ENCODE results near the gene GRK7. TPM values are rescaled to one million over a fixed set of nuclear protein-coding genes. Genes with fewer than 3 reads are reported as not detected.

GRK7 gene
- total RNA-seq, 1 experiment from 2014 or later, result not detected

DNA sequence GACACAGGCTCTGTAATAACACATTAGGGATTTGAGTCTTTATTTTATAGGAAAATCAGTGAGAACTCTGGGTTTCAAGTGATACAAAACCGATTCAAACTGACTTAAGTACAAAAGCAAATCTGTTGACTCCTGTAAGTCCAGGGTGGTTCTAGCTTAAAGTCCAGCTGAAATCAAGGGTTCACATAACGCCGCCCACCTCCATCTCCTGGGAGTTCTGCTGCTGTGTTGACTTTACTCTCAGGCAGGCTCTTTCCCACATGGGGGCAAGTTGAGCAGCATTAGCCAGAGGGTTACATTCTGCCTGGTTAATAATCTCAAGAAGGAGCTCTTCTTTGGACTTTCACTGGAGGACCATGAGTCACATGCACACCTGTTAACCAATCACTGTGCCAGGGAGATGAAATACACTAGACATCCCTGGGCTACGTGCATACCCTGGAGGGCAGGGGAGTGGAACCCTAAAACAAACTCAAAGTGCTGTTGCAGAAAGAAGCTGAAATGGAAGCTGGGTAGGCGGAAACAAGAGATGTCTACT is 34.8 kb upstream of the GRK7 start:
- H3K4me3 ChIP-seq (ENCODE audit: low read length), result no peak overlapping the region
- no peak overlapping the region for H3K27ac ChIP-seq (ENCODE audit: low read length)
- H3K4me1 ChIP-seq (ENCODE audit: low read length), result peaks cover 8% of the 10 kb centered on the region
- no peaks in the 10 kb centered on the region for H3K27me3 ChIP-seq (ENCODE audit: low read length)
- no peaks in the 10 kb centered on the region for H3K9me3 ChIP-seq (ENCODE audit: low read length)
- peak; percentile 38 for DNase-seq
- H2AFZ ChIP-seq (ENCODE audit: low read length), result peak overlapping the region; percentile 14; the same call in 1 of the 2 replicates
- no peaks in the 10 kb centered on the region for H3K79me2 ChIP-seq (ENCODE audit: low read length)
- H3K4me2 ChIP-seq (ENCODE audit: low read depth, low read length, poor library complexity, severe bottlenecking), result no peak overlapping the region
- H3K9ac ChIP-seq (ENCODE audit: low read length), result no peak overlapping the region
- H3K9me2 ChIP-seq (replicated peaks; ENCODE audit: insufficient read depth, low read length), result no peaks in the 10 kb centered on the region
- H3K36me3 ChIP-seq (ENCODE audit: insufficient read depth, low read length), result no peaks in the 10 kb centered on the region
- no peaks in the 10 kb centered on the region for H4K20me1 ChIP-seq (ENCODE audit: insufficient read depth, low read depth, low read length)

DNA sequence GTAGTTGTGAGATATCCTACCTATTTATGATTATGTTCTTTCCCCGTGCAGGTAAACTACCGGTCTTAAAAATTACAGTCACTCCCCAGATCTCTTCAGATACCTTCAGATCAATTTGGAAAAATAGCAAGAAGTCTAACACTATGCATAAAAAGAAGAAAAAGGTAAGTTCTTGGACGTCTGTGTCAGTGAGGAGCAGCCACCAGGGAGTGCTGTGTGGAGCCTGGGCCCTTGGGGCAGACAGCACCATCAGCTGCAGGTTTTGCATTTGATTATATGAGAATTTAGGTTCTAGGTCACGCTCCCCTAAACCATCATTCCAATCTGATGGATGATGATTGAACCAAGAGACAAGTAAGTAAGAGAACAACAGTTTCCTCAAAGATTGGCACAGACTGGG is 34.0 kb upstream of the GRK7 start:
- H3K27me3 ChIP-seq (ENCODE audit: low read length), result no peaks in the 10 kb centered on the region
- H2AFZ ChIP-seq (ENCODE audit: low read length), result peak overlapping the region; percentile 14; the same call in 1 of the 2 replicates
- peak; percentile 53 for DNase-seq
- H3K4me3 ChIP-seq (ENCODE audit: low read length), result no peak overlapping the region
- peaks cover 8% of the 10 kb centered on the region for H3K4me1 ChIP-seq (ENCODE audit: low read length)
- no peaks in the 10 kb centered on the region for H3K36me3 ChIP-seq (ENCODE audit: insufficient read depth, low read length)
- H3K9ac ChIP-seq (ENCODE audit: low read length), result no peak overlapping the region
- H3K27ac ChIP-seq (ENCODE audit: low read length), result no peak overlapping the region
- H3K9me3 ChIP-seq (ENCODE audit: low read length), result no peaks in the 10 kb centered on the region
- no peaks in the 10 kb centered on the region for H3K9me2 ChIP-seq (replicated peaks; ENCODE audit: insufficient read depth, low read length)
- H3K79me2 ChIP-seq (ENCODE audit: low read length), result no peaks in the 10 kb centered on the region
- H3K4me2 ChIP-seq (ENCODE audit: low read depth, low read length, poor library complexity, severe bottlenecking), result no peak overlapping the region
- H4K20me1 ChIP-seq (ENCODE audit: insufficient read depth, low read depth, low read length), result no peaks in the 10 kb centered on the region

GRCh38 chr3:141735176-141735575 is 28.0 kb upstream of the GRK7 start:
- Histone ChIP-seq H3K4me2 (ENCODE audit: low read depth, low read length, poor library complexity, severe bottlenecking) (no peak overlapping the region), H3K27ac (ENCODE audit: low read length) (no peak overlapping the region), H3K9ac (ENCODE audit: low read length) (no peak overlapping the region), H3K79me2 (ENCODE audit: low read length) (peaks cover 21% of the 10 kb centered on the region), H3K4me3 (ENCODE audit: low read length) (no peak overlapping the region), H4K20me1 (ENCODE audit: insufficient read depth, low read depth, low read length) (no peaks in the 10 kb centered on the region), H3K27me3 (ENCODE audit: low read length) (no peaks in the 10 kb centered on the region), H3K4me1 (ENCODE audit: low read length) (peaks cover 20% of the 10 kb centered on the region), H3K9me3 (ENCODE audit: low read length) (no peaks in the 10 kb centered on the region), H3K9me2 (replicated peaks; ENCODE audit: insufficient read depth, low read length) (no peaks in the 10 kb centered on the region), H2AFZ (ENCODE audit: low read length) (no peak overlapping the region), H3K36me3 (ENCODE audit: insufficient read depth, low read length) (no peaks in the 10 kb centered on the region)
- no peak for DNase-seq

- Histone ChIP-seq H3K9me3 (ENCODE audit: low read length) (no peaks in the 10 kb centered on the region), H3K27ac (ENCODE audit: low read length) (no peak overlapping the region), H3K9ac (ENCODE audit: low read length) (no peak overlapping the region), H3K79me2 (ENCODE audit: low read length) (peaks cover 28% of the 10 kb centered on the region), H2AFZ (ENCODE audit: low read length) (peak overlapping the region; percentile 85; the same call in 1 of the 2 replicates), H4K20me1 (ENCODE audit: insufficient read depth, low read depth, low read length) (0 out of 2 replicates have a peak, but pooled peaks cover 3% of the 10 kb centered on the region), H3K27me3 (ENCODE audit: low read length) (no peaks in the 10 kb centered on the region), H3K4me2 (ENCODE audit: low read depth, low read length, poor library complexity, severe bottlenecking) (no peak overlapping the region), H3K4me3 (ENCODE audit: low read length) (no peak overlapping the region), H3K36me3 (ENCODE audit: insufficient read depth, low read length) (peaks cover 4% of the 10 kb centered on the region; the same call in 1 of the 2 replicates), H3K9me2 (replicated peaks; ENCODE audit: insufficient read depth, low read length) (no peaks in the 10 kb centered on the region), H3K4me1 (ENCODE audit: low read length) (peaks cover 27% of the 10 kb centered on the region)
- DNase-seq, result no peak
Observed at GRCh38 chr3:141735770-141736465, 27.3 kb upstream of the GRK7 start.

DNA sequence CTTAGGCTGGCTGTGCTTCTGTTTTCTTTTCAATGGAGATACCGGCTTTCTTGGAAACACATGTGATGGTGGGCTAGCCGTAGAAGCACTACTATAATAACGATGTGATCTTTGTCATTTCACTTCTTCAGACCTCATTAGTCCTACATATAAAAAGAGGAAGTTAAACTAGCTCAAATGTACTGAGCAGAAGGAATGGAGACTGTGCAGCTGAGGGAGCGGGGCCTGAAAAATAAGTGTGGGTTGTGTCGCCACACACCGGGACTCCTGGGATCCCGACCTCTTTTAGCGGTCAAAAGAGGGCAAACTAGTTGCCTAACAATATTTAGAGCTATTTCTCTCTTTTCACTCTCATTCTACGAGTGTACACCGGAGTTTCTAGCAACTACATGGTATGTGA is 26.1 kb upstream of the GRK7 start:
- H2AFZ ChIP-seq (ENCODE audit: low read length), result peak overlapping the region; percentile 85
- peaks cover 31% of the 10 kb centered on the region for H3K4me1 ChIP-seq (ENCODE audit: low read length)
- H3K27me3 ChIP-seq (ENCODE audit: low read length), result no peaks in the 10 kb centered on the region
- no peak overlapping the region for H3K9ac ChIP-seq (ENCODE audit: low read length)
- H3K4me2 ChIP-seq (ENCODE audit: low read depth, low read length, poor library complexity, severe bottlenecking), result peak overlapping the region; percentile 86
- no peaks in the 10 kb centered on the region for H3K9me2 ChIP-seq (replicated peaks; ENCODE audit: insufficient read depth, low read length)
- H3K36me3 ChIP-seq (ENCODE audit: insufficient read depth, low read length), result peaks cover 8% of the 10 kb centered on the region; the same call in 1 of the 2 replicates
- H4K20me1 ChIP-seq (ENCODE audit: insufficient read depth, low read depth, low read length), result 0 out of 2 replicates have a peak, but pooled peaks cover 7% of the 10 kb centered on the region
- H3K27ac ChIP-seq (ENCODE audit: low read length), result no peak overlapping the region
- H3K4me3 ChIP-seq (ENCODE audit: low read length), result no peak overlapping the region
- DNase-seq, result no peak
- H3K9me3 ChIP-seq (ENCODE audit: low read length), result no peaks in the 10 kb centered on the region
- peaks cover 40% of the 10 kb centered on the region for H3K79me2 ChIP-seq (ENCODE audit: low read length)

DNA sequence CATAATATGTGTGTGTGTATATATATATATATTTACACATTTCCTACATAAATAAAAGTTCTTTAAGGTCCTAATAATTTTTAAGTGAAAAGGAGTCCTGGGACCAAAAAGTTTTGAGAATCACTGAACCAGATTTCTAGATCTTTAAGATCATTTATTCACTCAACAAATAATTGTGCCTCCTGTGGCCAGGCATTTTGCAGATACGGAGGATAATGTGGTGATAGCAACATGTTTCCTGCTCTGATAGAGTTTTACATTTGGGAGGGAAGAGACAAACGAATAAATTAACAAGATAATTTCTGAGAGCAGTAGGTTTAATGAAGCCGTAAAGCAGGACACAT is 25.6 kb upstream of the GRK7 start:
- Histone ChIP-seq H3K27ac (ENCODE audit: low read length) (peak overlapping the region; percentile 59), H3K9me3 (ENCODE audit: low read length) (no peaks in the 10 kb centered on the region), H3K4me1 (ENCODE audit: low read length) (peaks cover 31% of the 10 kb centered on the region), H3K27me3 (ENCODE audit: low read length) (no peaks in the 10 kb centered on the region), H2AFZ (ENCODE audit: low read length) (peak overlapping the region; percentile 92), H3K79me2 (ENCODE audit: low read length) (peaks cover 45% of the 10 kb centered on the region), H3K9ac (ENCODE audit: low read length) (peak overlapping the region; percentile 71), H3K4me2 (ENCODE audit: low read depth, low read length, poor library complexity, severe bottlenecking) (peak overlapping the region; percentile 86), H4K20me1 (ENCODE audit: insufficient read depth, low read depth, low read length) (0 out of 2 replicates have a peak, but pooled peaks cover 7% of the 10 kb centered on the region), H3K36me3 (ENCODE audit: insufficient read depth, low read length) (peaks cover 8% of the 10 kb centered on the region; the same call in 1 of the 2 replicates), H3K9me2 (replicated peaks; ENCODE audit: insufficient read depth, low read length) (no peaks in the 10 kb centered on the region), H3K4me3 (ENCODE audit: low read length) (peak overlapping the region; percentile 62)
- no peak for DNase-seq

- Histone ChIP-seq H3K9ac (ENCODE audit: low read length) (peak within 1 kb of the TSS; percentile 93), H3K36me3 (ENCODE audit: insufficient read depth, low read length) (peaks cover 12% of the 10 kb centered on the region; the same call in 1 of the 2 replicates), H3K4me2 (ENCODE audit: low read depth, low read length, poor library complexity, severe bottlenecking) (peak within 1 kb of the TSS; percentile 93), H3K4me3 (ENCODE audit: low read length) (peak within 1 kb of the TSS; percentile 85), H3K27ac (ENCODE audit: low read length) (peak within 1 kb of the TSS; percentile 59), H3K9me2 (replicated peaks; ENCODE audit: insufficient read depth, low read length) (no peaks in the 10 kb centered on the region), H3K27me3 (ENCODE audit: low read length) (no peaks in the 10 kb centered on the region), H3K4me1 (ENCODE audit: low read length) (peaks cover 31% of the 10 kb centered on the region), H3K79me2 (ENCODE audit: low read length) (peaks cover 51% of the 10 kb centered on the region), H4K20me1 (ENCODE audit: insufficient read depth, low read depth, low read length) (peaks cover 10% of the 10 kb centered on the region; the same call in 1 of the 2 replicates), H3K9me3 (ENCODE audit: low read length) (no peaks in the 10 kb centered on the region), H2AFZ (ENCODE audit: low read length) (peak within 1 kb of the TSS; percentile 93)
- DNase-seq, result peak; percentile 99
Observed at GRCh38 chr3:141738022-141738890, 25.0 kb upstream of the GRK7 start, which contains the start of gene RNF7. TSS of gene RNF7 (plus strand) at chr3:141738298. CDS start at chr3:141738342, 44 bp downstream.
